GM18909 (cell line): ENCODE results near the gene GALNT10.
A peak's percentile ranks its signal among the peaks of the same experiment; 100 is the strongest.

Source experiments
- ATAC-seq: cut with Tn5 transposase; IDR thresholded peaks from one replicate; pipeline ENCODE4 v1.9.1; 2021; ENCODE audit warnings: mild to moderate bottlenecking; ENCODE audit not compliant: unreplicated experiment, poor library complexity

The GALNT10 gene

GRCh38 chr5:154412925-154413324, 222.4 kb downstream of the GALNT10 start:
- no peak for ATAC-seq

GRCh38 chr5:154415114-154415513, 224.6 kb downstream of the GALNT10 start:
- ATAC-seq, result no peak

- no peak for ATAC-seq
Measured at GRCh38 chr5:154418344-154418820, 227.8 kb downstream of the GALNT10 start.

- ATAC-seq, result no peak
Measured at GRCh38 chr5:154419236-154419635, 228.7 kb downstream of the GALNT10 start.

- ATAC-seq, result peak; percentile 60
Measured at GRCh38 chr5:154421868-154422267, 231.3 kb downstream of the GALNT10 start.

GRCh38 chr5:154422298-154422697, 231.8 kb downstream of the GALNT10 start:
- no peak for ATAC-seq

GRCh38 chr5:154428208-154428607, 237.7 kb downstream of the GALNT10 start:
- ATAC-seq, result no peak

- no peak for ATAC-seq
Measured at GRCh38 chr5:154429341-154429740, 238.8 kb downstream of the GALNT10 start.

GRCh38 chr5:154430466-154430865, 239.9 kb downstream of the GALNT10 start:
- ATAC-seq, result no peak

- no peak for ATAC-seq
Measured at GRCh38 chr5:154430961-154431630, 240.6 kb downstream of the GALNT10 start.

- no peak for ATAC-seq
Measured at GRCh38 chr5:154435226-154435625, 244.7 kb downstream of the GALNT10 start.

- ATAC-seq, result no peak
Measured at GRCh38 chr5:154437281-154437965, 246.9 kb downstream of the GALNT10 start.

- ATAC-seq, result no peak
Measured at GRCh38 chr5:154440540-154440939, 250.0 kb downstream of the GALNT10 start.

- ATAC-seq, result no peak
Measured at GRCh38 chr5:154442801-154443200, 252.3 kb downstream of the GALNT10 start.

- peak; percentile 19 for ATAC-seq
Measured at GRCh38 chr5:154444556-154445421, 254.3 kb downstream of the GALNT10 start.

- peak; percentile 95 for ATAC-seq
Measured at GRCh38 chr5:154445422-154446194, 255.1 kb downstream of the GALNT10 start, which contains the start of gene SAP30L. SAP30L (plus strand) TSS chr5:154445997; CDS start chr5:154446605, 608 bp downstream.

GRCh38 chr5:154446195-154447088, 255.9 kb downstream of the GALNT10 start:
- peak; percentile 27 for ATAC-seq

- no peak for ATAC-seq
Measured at GRCh38 chr5:154447089-154447725, 256.7 kb downstream of the GALNT10 start.

- no peak for ATAC-seq
Measured at GRCh38 chr5:154449786-154450185, 259.3 kb downstream of the GALNT10 start.
